Activated CD4-positive, alpha-beta T cell treated with anti-CD3 and anti-CD28 coated beads, Interleukin-2, amount 50 U/mL, for 24 hours (primary cell): ENCODE results near the gene TTC23L.
A peak's percentile ranks its signal among the peaks of the same experiment; 100 is the strongest.

ENCODE experiments used
- DNase-seq, 2 donors: peaks; one replicate each; pipeline ENCODE4 v3.0.0-alpha.2; 2020; ENCODE audit warnings: low read depth in 1 of 2, low spot score in 1 of 2

The TTC23L gene

GRCh38 chr5:34869256-34869655 is 30.3 kb downstream of the TTC23L start:
- DNase-seq, result no peak

GRCh38 chr5:34870382-34870781 is 31.4 kb downstream of the TTC23L start:
- no peak for DNase-seq

- no peak for DNase-seq
These were observed 37.3 kb downstream of the TTC23L start for GRCh38 chr5:34876275-34876674.

- DNase-seq, result no peak
These were observed 42.3 kb downstream of the TTC23L start for GRCh38 chr5:34881246-34881645.

GRCh38 chr5:34886392-34887119 is 47.6 kb downstream of the TTC23L start:
- no peak for DNase-seq

GRCh38 chr5:34889394-34889793 is 50.4 kb downstream of the TTC23L start:
- DNase-seq, result no peak

GRCh38 chr5:34891981-34892380 is 53.0 kb downstream of the TTC23L start:
- no peak for DNase-seq

- no peak for DNase-seq
These were observed 53.5 kb downstream of the TTC23L start for GRCh38 chr5:34892414-34892813.

- no peak for DNase-seq
These were observed 55.8 kb downstream of the TTC23L start for GRCh38 chr5:34894716-34895115.

- DNase-seq, result no peak
These were observed 56.9 kb downstream of the TTC23L start for GRCh38 chr5:34895641-34896419.

GRCh38 chr5:34897646-34898045 is 58.7 kb downstream of the TTC23L start:
- DNase-seq, result no peak

- DNase-seq, result peak in 1 of 2 donors; percentile 56
These were observed 59.4 kb downstream of the TTC23L start for GRCh38 chr5:34898258-34898895.

GRCh38 chr5:34899066-34899465 is 60.1 kb downstream of the TTC23L start:
- DNase-seq, result no peak

GRCh38 chr5:34900652-34901051 is 61.7 kb downstream of the TTC23L start:
- no peak for DNase-seq

- DNase-seq, result no peak
These were observed 64.3 kb downstream of the TTC23L start for GRCh38 chr5:34903260-34903659.

- DNase-seq, result no peak
These were observed 66.6 kb downstream of the TTC23L start for GRCh38 chr5:34905564-34905963.

GRCh38 chr5:34913072-34913471 is 74.1 kb downstream of the TTC23L start:
- DNase-seq, result no peak

- DNase-seq, result peak in 1 of 2 donors; percentile 9
These were observed 75.7 kb downstream of the TTC23L start for GRCh38 chr5:34914671-34915138.

- peak; percentile 84 to 93 for DNase-seq
These were observed 76.3 kb downstream of the TTC23L start, which contains the start of the genes BRIX1 and RAD1 for GRCh38 chr5:34915139-34915855. TSS of gene BRIX1 (plus strand) at chr5:34915711. CDS start at chr5:34915739, 28 bp downstream. TSS of gene RAD1 (minus strand) at chr5:34915504. CDS start at chr5:34914892, 612 bp downstream.

GRCh38 chr5:34915856-34916192 is 76.9 kb downstream of the TTC23L start:
- no peak for DNase-seq

GRCh38 chr5:34916518-34916917 is 77.6 kb downstream of the TTC23L start:
- DNase-seq, result no peak
